SK-N-SH (cell line): ENCODE data around the gene LGALS3BP. TPM values are rescaled to one million over a fixed set of nuclear protein-coding genes. Genes with fewer than 3 reads are reported as not detected.
A peak's percentile ranks its signal among the peaks of the same experiment; 100 is the strongest.

Experiments
- CTCF ChIA-PET: fragments of 300-600, 350-600 bp; formaldehyde crosslinking; extraction: SDS; loops from one replicate; lab custom pipeline; 2021; lab: Yijun Ruan, JAX
- POLR2A ChIA-PET: fragments of 350-600 bp; sonication (Branson Sonifier 250); formaldehyde crosslinking; extraction: SDS; loops from one replicate; lab custom pipeline; 2020; ENCODE audit warnings: antibody characterized with exemption, inconsistent platforms; lab: Yijun Ruan, JAX
- DNase-seq: peaks from one replicate; pipeline ENCODE4 v3.0.0; 2012
- H2AFZ ChIP-seq: fragments of 200-600 bp; sonication (generic); 2 replicates; pipeline ENCODE4 v1.8.1; 2016; ENCODE audit warnings: antibody characterized with exemption, mild to moderate bottlenecking, low read depth
- H3F3A ChIP-seq: fragments of 200-600 bp; sonication (generic); replicated peaks from 2 replicates; pipeline ENCODE3; 2016; ENCODE audit warnings: antibody characterized with exemption, mild to moderate bottlenecking; ENCODE audit not compliant: insufficient read depth
- H3K27ac ChIP-seq, 2 experiments: fragments of 200-500 bp in 1 of 2; fragments of 200-600 bp in 1 of 2; sonication (Bioruptor generic) in 1 of 2; sonication (generic), shearing (Covaris generic) in 1 of 2; 2 replicates each; pipeline versions ENCODE4 v1.5.1 to v1.6.1; 2014 to 2016; ENCODE audit warnings: low read depth in 2 of 2, inconsistent platforms in 1 of 2, low read length in 1 of 2, mild to moderate bottlenecking in 1 of 2, mixed read lengths in 1 of 2
- H3K27me3 ChIP-seq: fragments of 200-600 bp; sonication (generic), shearing (Covaris generic); 2 replicates; pipeline ENCODE4 v1.6.1; 2016; ENCODE audit warnings: mixed run types; ENCODE audit not compliant: insufficient read depth
- H3K36me3 ChIP-seq, 2 experiments: fragments of 200-500 bp in 1 of 2; fragments of 200-600 bp in 1 of 2; sonication (Bioruptor generic) in 1 of 2; sonication (generic) in 1 of 2; replicated peaks in 1 of 2; 2 replicates each; pipeline versions ENCODE3 to v1.5.1; 2014 to 2016; ENCODE audit warnings: low read length in 1 of 2, mild to moderate bottlenecking in 1 of 2; ENCODE audit not compliant: insufficient read depth in 2 of 2, control insufficient read depth in 1 of 2
- H3K4me1 ChIP-seq, 2 experiments: fragments of 200-500 bp in 1 of 2; fragments of 200-600 bp in 1 of 2; sonication (Bioruptor generic) in 1 of 2; sonication (generic), shearing (Covaris generic) in 1 of 2; 2 replicates each; pipeline versions ENCODE4 v1.5.1 to v1.6.1; 2014 to 2016; ENCODE audit warnings: low read depth in 1 of 2, low read length in 1 of 2, mixed run types in 1 of 2; ENCODE audit not compliant: insufficient read depth in 2 of 2, control insufficient read depth in 1 of 2
- H3K4me2 ChIP-seq: fragments of 200-600 bp; sonication (generic), shearing (Covaris generic); 2 replicates; pipeline ENCODE4 v1.6.1; 2017; ENCODE audit warnings: mixed run types
- H3K4me3 ChIP-seq, 2 experiments: fragments of 200-500 bp in 1 of 2; fragments of 200-600 bp in 1 of 2; sonication (Bioruptor generic) in 1 of 2; sonication (generic), shearing (Covaris generic) in 1 of 2; 2 replicates each; pipeline versions ENCODE4 v1.5.1 to v1.8.1; 2014 to 2016; ENCODE audit warnings: low read depth in 2 of 2, inconsistent platforms in 1 of 2, low read length in 1 of 2, mild to moderate bottlenecking in 1 of 2, mixed read lengths in 1 of 2, moderate library complexity in 1 of 2
- H3K79me2 ChIP-seq: fragments of 200-600 bp; sonication (generic); 2 replicates; pipeline ENCODE4 v1.8.1; 2017; ENCODE audit warnings: mild to moderate bottlenecking; ENCODE audit not compliant: insufficient read depth
- H3K9ac ChIP-seq: fragments of 200-600 bp; sonication (generic); 2 replicates; pipeline ENCODE4 v1.6.1; 2017; ENCODE audit warnings: mixed run types
- H3K9me2 ChIP-seq: fragments of 200-600 bp; sonication (generic); 2 replicates; pipeline ENCODE4 v1.6.1; 2017; ENCODE audit warnings: mixed run types
- H3K9me3 ChIP-seq: fragments of 200-600 bp; sonication (generic); 2 replicates; pipeline ENCODE4 v1.6.1; 2017; ENCODE audit warnings: mixed run types, mild to moderate bottlenecking, moderate library complexity
- H4K20me1 ChIP-seq: fragments of 200-600 bp; sonication (generic); 2 replicates; pipeline ENCODE4 v1.6.1; 2017; ENCODE audit warnings: mild to moderate bottlenecking, mixed run types; ENCODE audit not compliant: insufficient read depth
- CHD2 ChIP-seq: fragments of 150-350 bp; IDR thresholded peaks from 2 replicates; pipeline ENCODE4 v1.6.1; 2018; ENCODE audit warnings: low read length; ENCODE audit not compliant: partially characterized antibody
- EP300 ChIP-seq, 2 experiments: IDR thresholded peaks; 2 replicates each; pipeline versions ENCODE4 v1.4.0 to v1.6.1; 2012; ENCODE audit warnings: borderline replicate concordance in 1 of 2, low read depth in 1 of 2, low read length in 1 of 2
- EZH2phosphoT487 ChIP-seq: fragments of 200-600 bp; sonication (generic); IDR thresholded peaks from 2 replicates; pipeline ENCODE4 v1.6.1; 2017; ENCODE audit warnings: low read depth, mixed run types, mild to moderate bottlenecking, antibody characterized with exemption, moderate library complexity, borderline replicate concordance
- FOSL2 ChIP-seq: IDR thresholded peaks from 2 replicates; pipeline ENCODE4 v1.4.0; 2012; ENCODE audit warnings: low read depth, mild to moderate bottlenecking, moderate library complexity, borderline replicate concordance
- FOXJ3 ChIP-seq: sonication (generic); formaldehyde crosslinking; IDR thresholded peaks from 2 replicates; pipeline ENCODE4 v1.5.1; 2020; ENCODE audit warnings: mild to moderate bottlenecking, missing genetic modification reagents
- FOXM1 ChIP-seq: IDR thresholded peaks from 2 replicates; pipeline ENCODE4 v1.4.0; 2012; ENCODE audit warnings: low read depth, mild to moderate bottlenecking
- MEF2A ChIP-seq: IDR thresholded peaks from 2 replicates; pipeline ENCODE4 v1.4.0; 2012; ENCODE audit warnings: low read depth, borderline replicate concordance
- POLR2AphosphoS5 ChIP-seq: IDR thresholded peaks from 2 replicates; pipeline ENCODE4 v1.6.1; 2012; ENCODE audit warnings: low read depth, low read length
- RAD21 ChIP-seq: IDR thresholded peaks from 2 replicates; pipeline ENCODE4 v1.6.1; 2012; ENCODE audit warnings: mild to moderate bottlenecking, low read length
- RCOR1 ChIP-seq: fragments of 150-350 bp; IDR thresholded peaks from 2 replicates; pipeline ENCODE4 v1.6.1; 2017; ENCODE audit warnings: antibody characterized with exemption, low read length
- RFX5 ChIP-seq: IDR thresholded peaks from 2 replicates; pipeline ENCODE4 v1.6.1; 2012; ENCODE audit warnings: mild to moderate bottlenecking, improper control_type of control experiment, low read length
- SIN3A ChIP-seq: IDR thresholded peaks from 2 replicates; pipeline ENCODE4 v1.6.1; 2012; ENCODE audit warnings: low read depth, mild to moderate bottlenecking, low read length, moderate library complexity, borderline replicate concordance
- SMC3 ChIP-seq: IDR thresholded peaks from 2 replicates; pipeline ENCODE4 v1.6.1; 2012; ENCODE audit warnings: low read depth, low read length, improper control_type of control experiment
- TCF12 ChIP-seq: IDR thresholded peaks from 2 replicates; pipeline ENCODE4 v1.4.0; 2012
- YY1 ChIP-seq: IDR thresholded peaks from 2 replicates; pipeline ENCODE4 v1.4.0; 2012; ENCODE audit warnings: low read depth, mild to moderate bottlenecking
- WGBS: methylation state at CpG from one replicate; pipeline ENCODE4 v1.1.6; 2017; ENCODE audit warnings: low lambda C conversion rate; 5-methylcytosine and 5-hydroxymethylcytosine counted together
- polyA plus RNA-seq, 3 experiments: library from polyadenylated mRNA; depleted of rRNA; stranded (reverse); fragments of >200 nt; gene quantifications; 2 replicates each; pipeline ENCODE4 v1.2.3, GENCODE V29; 2012
- TF ChIP-seq, protein P1 (sequence below): fragments of 150-350 bp; IDR thresholded peaks from 2 replicates; pipeline ENCODE4 v1.6.1; 2017; ENCODE audit warnings: antibody characterized with exemption, low read length, low read depth, borderline replicate concordance
- TF ChIP-seq, protein P2 (sequence below): fragments of 150-350 bp; IDR thresholded peaks from 2 replicates; pipeline ENCODE4 v1.6.1; 2016; ENCODE audit warnings: mild to moderate bottlenecking, low read depth, low read length
- TF ChIP-seq, protein P3 (sequence below): IDR thresholded peaks from 2 replicates; pipeline ENCODE4 v1.6.1; 2012; ENCODE audit warnings: mild to moderate bottlenecking, low read depth, low read length, moderate library complexity
- TF ChIP-seq, protein P4 (sequence below): IDR thresholded peaks from 2 replicates; pipeline ENCODE4 v1.4.0; 2012; ENCODE audit warnings: low read depth, borderline replicate concordance

LGALS3BP gene
- polyA plus RNA-seq, 1 of the 3 experiments (the other 2 are of a cell fraction): 579 TPM

DNA sequence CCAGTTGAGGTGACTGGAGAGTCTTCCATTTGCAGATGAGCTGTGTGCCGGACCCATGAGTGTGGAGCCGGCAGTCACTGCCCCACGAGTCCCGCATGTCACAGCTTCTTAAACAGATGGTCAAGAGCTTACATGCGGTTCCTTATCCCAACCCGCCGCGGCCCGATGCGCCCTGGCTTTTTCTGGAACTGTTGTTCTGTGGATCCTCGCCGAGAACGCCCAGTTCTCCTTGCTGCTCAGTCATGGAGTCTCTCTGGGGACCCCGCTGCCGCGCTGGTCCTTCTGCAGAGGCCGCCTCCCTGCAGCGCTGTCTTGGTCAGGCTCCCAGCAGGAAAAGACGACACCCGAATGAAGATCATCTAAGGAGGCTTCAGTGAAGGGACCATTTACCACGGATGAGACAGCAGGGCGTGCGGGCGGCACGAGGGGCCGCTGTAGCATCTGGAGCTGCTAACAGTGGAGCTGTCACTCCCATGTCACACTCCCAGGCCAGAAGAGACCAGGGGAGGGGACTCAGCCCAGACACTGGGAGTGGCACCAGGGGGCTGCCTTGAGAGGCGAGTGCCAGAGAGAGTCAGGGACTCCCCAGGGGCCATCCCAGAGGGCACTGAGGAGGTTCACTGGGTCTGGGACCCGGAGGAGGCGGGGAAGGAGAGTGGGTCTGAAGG lies 10.8 kb upstream of the LGALS3BP start:
- POLR2A ChIA-PET: no interaction called here
- Histone ChIP-seq H3F3A (peaks cover 11% of the 10 kb centered on the region), H3K4me3 (no peak overlapping the region), H3K9me2 (no peaks in the 10 kb centered on the region), H2AFZ (no peak overlapping the region), H3K36me3 (peaks cover 28 to 48% of the 10 kb centered on the region in 2 experiments), H4K20me1 (peaks cover 19% of the 10 kb centered on the region), H3K4me2 (no peak overlapping the region), H3K27me3 (no peaks in the 10 kb centered on the region), H3K4me1 (peaks cover 7 to 10% of the 10 kb centered on the region in 2 experiments; a peak in 3 of 4 replicates), H3K79me2 (peaks cover 14% of the 10 kb centered on the region; the same call in 1 of the 2 replicates), H3K9me3 (no peaks in the 10 kb centered on the region), H3K9ac (no peak overlapping the region), H3K27ac (no peak overlapping the region)
- CTCF ChIA-PET: interaction anchor here (1.0 to 2.5 kb wide), 9 partner anchors 12 to 403 kb away, joined by 3 to 14 read pairs (median 3); no protein-coding TSS in a partner anchor
- DNase-seq: peak; percentile 22
- TF ChIP-seq CHD2 (no peak), FOXM1 (no peak), YY1 (no peak), RAD21 (no peak), SMC3 (no peak), POLR2AphosphoS5 (no peak), RCOR1 (no peak), EP300 (IDR thresholded peaks at IDR 0.05; ENCODE audit: borderline replicate concordance in 1 of 2, low read depth in 1 of 2, low read length in 1 of 2) (no peak), TCF12 (no peak), FOXJ3 (CRISPR knock-in tag) (no peak), RFX5 (no peak), SIN3A (no peak), MEF2A (no peak), FOSL2 (no peak), EZH2phosphoT487 (no peak)
- TF ChIP-seq, protein P1, sequence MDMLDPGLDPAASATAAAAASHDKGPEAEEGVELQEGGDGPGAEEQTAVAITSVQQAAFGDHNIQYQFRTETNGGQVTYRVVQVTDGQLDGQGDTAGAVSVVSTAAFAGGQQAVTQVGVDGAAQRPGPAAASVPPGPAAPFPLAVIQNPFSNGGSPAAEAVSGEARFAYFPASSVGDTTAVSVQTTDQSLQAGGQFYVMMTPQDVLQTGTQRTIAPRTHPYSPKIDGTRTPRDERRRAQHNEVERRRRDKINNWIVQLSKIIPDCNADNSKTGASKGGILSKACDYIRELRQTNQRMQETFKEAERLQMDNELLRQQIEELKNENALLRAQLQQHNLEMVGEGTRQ: no peak
- TF ChIP-seq, protein P2, sequence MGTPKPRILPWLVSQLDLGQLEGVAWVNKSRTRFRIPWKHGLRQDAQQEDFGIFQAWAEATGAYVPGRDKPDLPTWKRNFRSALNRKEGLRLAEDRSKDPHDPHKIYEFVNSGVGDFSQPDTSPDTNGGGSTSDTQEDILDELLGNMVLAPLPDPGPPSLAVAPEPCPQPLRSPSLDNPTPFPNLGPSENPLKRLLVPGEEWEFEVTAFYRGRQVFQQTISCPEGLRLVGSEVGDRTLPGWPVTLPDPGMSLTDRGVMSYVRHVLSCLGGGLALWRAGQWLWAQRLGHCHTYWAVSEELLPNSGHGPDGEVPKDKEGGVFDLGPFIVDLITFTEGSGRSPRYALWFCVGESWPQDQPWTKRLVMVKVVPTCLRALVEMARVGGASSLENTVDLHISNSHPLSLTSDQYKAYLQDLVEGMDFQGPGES: no peak
- TF ChIP-seq, protein P3, sequence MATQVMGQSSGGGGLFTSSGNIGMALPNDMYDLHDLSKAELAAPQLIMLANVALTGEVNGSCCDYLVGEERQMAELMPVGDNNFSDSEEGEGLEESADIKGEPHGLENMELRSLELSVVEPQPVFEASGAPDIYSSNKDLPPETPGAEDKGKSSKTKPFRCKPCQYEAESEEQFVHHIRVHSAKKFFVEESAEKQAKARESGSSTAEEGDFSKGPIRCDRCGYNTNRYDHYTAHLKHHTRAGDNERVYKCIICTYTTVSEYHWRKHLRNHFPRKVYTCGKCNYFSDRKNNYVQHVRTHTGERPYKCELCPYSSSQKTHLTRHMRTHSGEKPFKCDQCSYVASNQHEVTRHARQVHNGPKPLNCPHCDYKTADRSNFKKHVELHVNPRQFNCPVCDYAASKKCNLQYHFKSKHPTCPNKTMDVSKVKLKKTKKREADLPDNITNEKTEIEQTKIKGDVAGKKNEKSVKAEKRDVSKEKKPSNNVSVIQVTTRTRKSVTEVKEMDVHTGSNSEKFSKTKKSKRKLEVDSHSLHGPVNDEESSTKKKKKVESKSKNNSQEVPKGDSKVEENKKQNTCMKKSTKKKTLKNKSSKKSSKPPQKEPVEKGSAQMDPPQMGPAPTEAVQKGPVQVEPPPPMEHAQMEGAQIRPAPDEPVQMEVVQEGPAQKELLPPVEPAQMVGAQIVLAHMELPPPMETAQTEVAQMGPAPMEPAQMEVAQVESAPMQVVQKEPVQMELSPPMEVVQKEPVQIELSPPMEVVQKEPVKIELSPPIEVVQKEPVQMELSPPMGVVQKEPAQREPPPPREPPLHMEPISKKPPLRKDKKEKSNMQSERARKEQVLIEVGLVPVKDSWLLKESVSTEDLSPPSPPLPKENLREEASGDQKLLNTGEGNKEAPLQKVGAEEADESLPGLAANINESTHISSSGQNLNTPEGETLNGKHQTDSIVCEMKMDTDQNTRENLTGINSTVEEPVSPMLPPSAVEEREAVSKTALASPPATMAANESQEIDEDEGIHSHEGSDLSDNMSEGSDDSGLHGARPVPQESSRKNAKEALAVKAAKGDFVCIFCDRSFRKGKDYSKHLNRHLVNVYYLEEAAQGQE: no peak
- TF ChIP-seq, protein P4, sequence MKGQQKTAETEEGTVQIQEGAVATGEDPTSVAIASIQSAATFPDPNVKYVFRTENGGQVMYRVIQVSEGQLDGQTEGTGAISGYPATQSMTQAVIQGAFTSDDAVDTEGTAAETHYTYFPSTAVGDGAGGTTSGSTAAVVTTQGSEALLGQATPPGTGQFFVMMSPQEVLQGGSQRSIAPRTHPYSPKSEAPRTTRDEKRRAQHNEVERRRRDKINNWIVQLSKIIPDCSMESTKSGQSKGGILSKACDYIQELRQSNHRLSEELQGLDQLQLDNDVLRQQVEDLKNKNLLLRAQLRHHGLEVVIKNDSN: no peak
- WGBS: 97% methylated on average over 29 of the region's 29 CpGs
